Measurements from ENCODE around the gene RASL11B.

DNA sequence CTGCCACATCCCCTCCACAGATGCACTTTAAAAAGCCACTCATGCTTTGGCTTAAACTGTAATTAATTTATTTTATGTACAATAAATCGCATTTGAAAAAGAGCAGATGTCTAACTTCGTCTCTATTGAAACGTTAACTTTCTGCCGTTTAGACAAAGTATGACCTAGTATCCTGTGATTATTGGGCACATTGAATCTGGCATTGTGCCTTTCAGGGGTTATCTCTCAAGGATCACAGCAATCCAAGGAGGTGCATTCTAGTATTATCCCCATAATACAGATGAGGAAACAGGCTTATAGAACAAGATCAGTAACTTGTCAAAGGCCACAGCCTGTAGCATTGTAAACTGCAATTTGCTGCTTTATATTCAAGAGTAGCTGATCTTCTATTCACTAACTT is 4.6 kb downstream of the RASL11B start:
- TF ChIP-seq, protein P1, sequence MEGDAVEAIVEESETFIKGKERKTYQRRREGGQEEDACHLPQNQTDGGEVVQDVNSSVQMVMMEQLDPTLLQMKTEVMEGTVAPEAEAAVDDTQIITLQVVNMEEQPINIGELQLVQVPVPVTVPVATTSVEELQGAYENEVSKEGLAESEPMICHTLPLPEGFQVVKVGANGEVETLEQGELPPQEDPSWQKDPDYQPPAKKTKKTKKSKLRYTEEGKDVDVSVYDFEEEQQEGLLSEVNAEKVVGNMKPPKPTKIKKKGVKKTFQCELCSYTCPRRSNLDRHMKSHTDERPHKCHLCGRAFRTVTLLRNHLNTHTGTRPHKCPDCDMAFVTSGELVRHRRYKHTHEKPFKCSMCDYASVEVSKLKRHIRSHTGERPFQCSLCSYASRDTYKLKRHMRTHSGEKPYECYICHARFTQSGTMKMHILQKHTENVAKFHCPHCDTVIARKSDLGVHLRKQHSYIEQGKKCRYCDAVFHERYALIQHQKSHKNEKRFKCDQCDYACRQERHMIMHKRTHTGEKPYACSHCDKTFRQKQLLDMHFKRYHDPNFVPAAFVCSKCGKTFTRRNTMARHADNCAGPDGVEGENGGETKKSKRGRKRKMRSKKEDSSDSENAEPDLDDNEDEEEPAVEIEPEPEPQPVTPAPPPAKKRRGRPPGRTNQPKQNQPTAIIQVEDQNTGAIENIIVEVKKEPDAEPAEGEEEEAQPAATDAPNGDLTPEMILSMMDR (conservative IDR thresholded peaks at IDR 0.05; ENCODE audit: low read length): no peak
- no peak for TF ChIP-seq EZH2phosphoT487 (IDR thresholded peaks at IDR 0.05; ENCODE audit: borderline replicate concordance, low read depth, low read length)

All from OCI-LY7 (cell line).